Right renal cortex interstitium (tissue), 3 donors: ENCODE data around the gene KCNG2. TPM values are rescaled to one million over a fixed set of nuclear protein-coding genes. Genes with fewer than 3 reads are reported as not detected.

Experiments used
- DNase-seq, 3 donors: peaks; one replicate each; pipeline ENCODE4 v3.0.0-alpha.2; 2013; ENCODE audit warnings: low read depth in 3 of 3, low spot score in 2 of 3
- polyA plus RNA-seq, 3 donors: library from polyadenylated mRNA; unstranded; fragments of 120-200 nt; gene quantifications; one replicate each; pipeline ENCODE4 v1.2.1, GENCODE V29; 2013; ENCODE audit not compliant: insufficient read length in 3 of 3

KCNG2 gene
- polyA plus RNA-seq, 3 donors, result 0.15 to 0.17 TPM; not detected in 1

DNA sequence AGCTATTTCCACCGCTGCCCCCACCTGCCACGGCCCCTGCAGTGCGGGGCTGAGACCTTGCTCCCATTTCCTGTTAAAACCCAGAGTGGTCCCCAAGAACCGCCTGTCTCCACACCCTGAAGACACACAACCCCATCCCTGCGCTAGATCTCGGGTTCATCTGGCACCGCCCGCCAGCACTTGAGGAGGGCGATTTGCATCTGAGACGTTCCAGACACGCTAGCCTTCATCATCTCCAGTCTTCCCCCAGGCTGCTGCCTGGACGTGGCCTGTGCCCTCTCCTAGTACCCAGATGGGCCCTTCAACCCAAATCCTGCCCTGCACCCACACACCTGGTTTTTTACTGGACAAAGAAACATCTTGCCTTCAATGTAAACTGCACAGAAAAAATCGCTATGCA, 103.9 kb downstream of the KCNG2 start:
- DNase-seq, result no peak

GRCh38 chr18:79902075-79902474, 104.3 kb downstream of the KCNG2 start:
- DNase-seq, result no peak

GRCh38 chr18:79902640-79903039, 104.9 kb downstream of the KCNG2 start:
- no peak for DNase-seq

GRCh38 chr18:79903071-79903635, 105.4 kb downstream of the KCNG2 start:
- no peak for DNase-seq

DNA sequence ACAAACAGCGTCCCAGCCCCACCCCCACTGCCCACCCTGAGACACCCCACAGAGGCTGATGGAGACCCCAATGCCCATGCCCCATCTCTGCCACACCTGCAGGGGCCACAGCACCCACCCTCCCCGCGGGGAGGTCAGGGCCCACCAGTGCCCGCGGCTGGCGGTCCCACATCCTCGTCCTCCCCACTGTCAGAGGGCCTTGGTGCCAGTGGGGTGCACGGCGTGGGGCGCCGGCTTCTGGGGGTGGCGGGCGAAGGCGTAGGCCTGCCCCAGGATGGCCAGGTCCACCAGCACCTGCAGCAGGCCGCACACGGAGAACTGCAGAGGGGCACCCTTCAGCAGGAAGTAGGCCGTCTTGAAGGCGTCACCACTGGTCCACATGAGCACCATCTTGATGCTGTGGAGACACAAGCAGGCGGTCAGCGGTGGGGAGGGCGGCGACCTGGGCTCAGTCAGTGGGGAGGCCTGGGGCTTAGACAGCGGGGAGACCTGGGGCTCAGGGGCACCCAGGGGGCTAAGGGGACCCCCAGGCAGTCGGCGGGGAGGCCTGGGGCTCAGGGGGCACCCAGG, 106.1 kb downstream of the KCNG2 start:
- no peak for DNase-seq

- no peak for DNase-seq
These were observed 106.8 kb downstream of the KCNG2 start for GRCh38 chr18:79904357-79905147.

- no peak for DNase-seq
These were observed 107.7 kb downstream of the KCNG2 start for GRCh38 chr18:79905389-79905911.

DNA sequence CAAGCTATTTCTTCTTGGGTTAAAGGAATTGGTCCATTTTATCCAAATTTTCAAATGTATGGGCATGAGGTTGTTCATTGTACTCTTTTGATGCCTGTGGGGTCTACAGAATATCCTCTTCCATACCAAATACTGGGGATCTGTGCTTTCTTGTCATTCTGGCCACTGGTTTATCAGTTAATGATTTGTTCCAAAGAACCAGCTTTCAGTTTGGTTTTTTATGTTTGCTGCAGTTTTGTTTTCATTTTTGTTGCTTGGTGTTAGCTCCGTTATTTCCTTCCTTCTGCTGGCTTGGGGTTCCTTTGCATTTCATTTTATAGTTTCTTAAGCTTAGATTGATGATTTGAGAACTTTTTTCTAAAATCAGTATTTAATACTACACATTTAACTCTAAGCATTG, 108.3 kb downstream of the KCNG2 start:
- DNase-seq, result no peak

- DNase-seq, result no peak
These were observed 109.0 kb downstream of the KCNG2 start for GRCh38 chr18:79906706-79907105.

GRCh38 chr18:79910563-79911343, 113.0 kb downstream of the KCNG2 start:
- DNase-seq, result no peak

- DNase-seq, result no peak
These were observed 113.9 kb downstream of the KCNG2 start for GRCh38 chr18:79911344-79912270.

- no peak for DNase-seq
These were observed 114.8 kb downstream of the KCNG2 start for GRCh38 chr18:79912409-79912991.

GRCh38 chr18:79912994-79913831, 115.5 kb downstream of the KCNG2 start:
- DNase-seq, result no peak

DNA sequence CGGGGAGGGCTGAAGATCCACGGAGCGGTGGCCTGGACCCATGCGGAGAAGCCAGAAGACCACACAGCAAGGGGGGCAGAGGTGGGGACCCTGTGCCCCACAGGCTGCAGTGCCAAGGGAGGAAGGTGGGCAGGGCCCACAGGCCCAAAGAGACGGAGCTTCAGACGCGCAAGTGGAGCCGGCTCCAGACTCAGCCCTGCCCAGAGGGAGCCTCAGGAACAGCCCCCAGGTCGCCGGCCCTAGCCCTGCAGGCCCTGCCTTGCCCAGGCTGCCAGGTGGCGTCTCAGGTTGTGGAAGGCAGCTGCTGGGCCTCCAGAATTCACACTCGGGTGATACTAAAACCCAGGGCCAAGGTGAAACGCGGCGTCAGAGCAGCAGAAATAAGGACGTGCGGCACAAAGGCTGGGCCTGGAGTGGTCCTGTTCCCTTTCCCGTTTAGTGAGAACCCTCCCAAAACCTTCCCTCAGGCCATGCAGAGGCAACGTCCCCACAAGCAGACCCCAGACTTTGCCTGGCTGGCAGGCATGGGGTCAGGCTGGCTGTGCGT, 116.9 kb downstream of the KCNG2 start:
- no peak for DNase-seq

DNA sequence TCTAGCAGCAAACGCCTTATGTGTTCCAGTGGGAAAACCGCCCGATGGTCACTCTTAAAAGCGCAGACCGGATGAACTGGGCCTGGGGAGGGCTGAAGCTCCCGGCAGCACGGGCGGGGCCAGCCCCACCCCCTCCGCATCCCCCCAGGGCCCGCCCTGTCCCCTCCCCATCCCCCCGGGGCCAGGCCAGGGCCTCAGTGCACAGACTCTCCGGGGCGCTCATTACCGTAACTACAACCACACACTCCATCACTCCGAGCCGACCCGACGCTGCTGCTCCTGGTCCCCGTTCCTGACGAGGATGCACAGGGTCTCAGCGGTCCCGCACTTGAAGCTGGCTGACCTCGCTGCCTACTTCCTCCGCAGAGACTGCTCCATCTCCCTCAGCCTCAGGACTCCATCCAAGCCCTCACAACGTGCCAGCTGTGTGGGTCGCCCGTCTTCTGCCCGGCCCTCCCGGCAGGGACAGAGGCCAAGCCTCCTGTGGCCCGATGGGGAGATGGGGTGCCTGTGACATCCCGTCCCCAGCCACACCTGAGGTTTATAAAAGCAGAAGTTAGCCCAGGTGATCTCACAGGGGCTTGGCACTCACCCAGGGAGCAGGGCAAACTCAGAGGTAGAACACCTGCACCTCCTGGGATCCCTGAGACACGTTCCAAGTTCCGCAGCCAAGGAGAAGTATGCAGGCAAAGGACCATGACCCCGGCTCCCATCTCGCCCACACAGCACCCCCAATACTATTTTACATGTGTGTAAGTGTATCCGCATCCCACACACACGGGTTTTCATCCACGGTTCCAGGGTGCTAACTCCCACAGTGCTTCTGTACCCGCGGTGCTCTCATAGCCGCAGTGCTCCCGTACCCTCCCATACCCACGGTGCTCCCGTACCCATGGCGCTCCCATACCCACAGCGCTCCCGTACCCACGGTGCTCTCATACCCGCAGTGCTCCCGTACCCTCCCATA, 117.7 kb downstream of the KCNG2 start:
- no peak for DNase-seq

DNA sequence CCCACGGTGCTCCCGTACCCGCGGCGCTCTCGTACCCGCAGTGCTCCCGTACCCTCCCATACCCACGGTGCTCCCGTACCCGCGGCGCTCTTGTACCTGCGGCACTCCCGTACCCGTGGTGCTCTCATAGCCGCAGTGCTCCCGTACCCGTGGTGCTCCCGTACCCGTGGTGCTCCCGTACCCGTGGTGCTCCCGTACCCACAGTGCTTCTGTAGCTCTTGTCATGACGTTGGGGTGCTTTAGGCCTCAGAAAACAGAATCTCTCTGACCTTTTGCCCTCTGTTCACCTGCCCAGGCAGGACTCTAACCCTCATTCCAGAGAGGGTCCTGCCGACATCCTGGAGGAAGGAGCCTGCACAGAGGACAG, 118.4 kb downstream of the KCNG2 start:
- DNase-seq, result no peak

GRCh38 chr18:79916546-79917168, 118.9 kb downstream of the KCNG2 start:
- no peak for DNase-seq
